HG02884 (cell line): ENCODE results near the gene SIL1.
"Not testable (repeated sequence)": the region's sequence is repeated elsewhere in the genome, so short reads cannot be mapped to it uniquely, and the experiment has no call there.

Source experiments
- ATAC-seq: cut with Tn5 transposase; IDR thresholded peaks from one replicate; pipeline ENCODE4 v1.9.1; 2021; ENCODE audit warnings: mild to moderate bottlenecking, moderate library complexity; ENCODE audit not compliant: unreplicated experiment

Gene SIL1

DNA sequence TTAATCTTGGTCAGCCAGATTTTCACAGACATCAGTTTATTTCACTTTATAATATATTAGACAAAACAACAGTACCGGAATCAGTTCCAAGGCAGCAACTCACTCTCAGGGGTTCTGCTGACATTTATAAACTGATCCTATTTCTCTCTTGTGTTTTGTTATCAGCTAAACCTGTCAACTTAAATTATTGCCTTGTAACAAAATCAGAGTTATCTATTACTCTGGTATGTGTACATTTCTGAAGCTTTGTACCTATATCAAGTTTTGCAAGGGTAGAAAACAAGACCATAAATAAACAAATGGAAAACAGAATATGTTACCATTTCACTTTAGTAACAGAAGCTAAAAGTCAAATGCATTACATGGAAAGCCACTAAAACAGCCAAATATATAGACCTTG is 122.1 kb downstream of the SIL1 start:
- ATAC-seq, result no peak

DNA sequence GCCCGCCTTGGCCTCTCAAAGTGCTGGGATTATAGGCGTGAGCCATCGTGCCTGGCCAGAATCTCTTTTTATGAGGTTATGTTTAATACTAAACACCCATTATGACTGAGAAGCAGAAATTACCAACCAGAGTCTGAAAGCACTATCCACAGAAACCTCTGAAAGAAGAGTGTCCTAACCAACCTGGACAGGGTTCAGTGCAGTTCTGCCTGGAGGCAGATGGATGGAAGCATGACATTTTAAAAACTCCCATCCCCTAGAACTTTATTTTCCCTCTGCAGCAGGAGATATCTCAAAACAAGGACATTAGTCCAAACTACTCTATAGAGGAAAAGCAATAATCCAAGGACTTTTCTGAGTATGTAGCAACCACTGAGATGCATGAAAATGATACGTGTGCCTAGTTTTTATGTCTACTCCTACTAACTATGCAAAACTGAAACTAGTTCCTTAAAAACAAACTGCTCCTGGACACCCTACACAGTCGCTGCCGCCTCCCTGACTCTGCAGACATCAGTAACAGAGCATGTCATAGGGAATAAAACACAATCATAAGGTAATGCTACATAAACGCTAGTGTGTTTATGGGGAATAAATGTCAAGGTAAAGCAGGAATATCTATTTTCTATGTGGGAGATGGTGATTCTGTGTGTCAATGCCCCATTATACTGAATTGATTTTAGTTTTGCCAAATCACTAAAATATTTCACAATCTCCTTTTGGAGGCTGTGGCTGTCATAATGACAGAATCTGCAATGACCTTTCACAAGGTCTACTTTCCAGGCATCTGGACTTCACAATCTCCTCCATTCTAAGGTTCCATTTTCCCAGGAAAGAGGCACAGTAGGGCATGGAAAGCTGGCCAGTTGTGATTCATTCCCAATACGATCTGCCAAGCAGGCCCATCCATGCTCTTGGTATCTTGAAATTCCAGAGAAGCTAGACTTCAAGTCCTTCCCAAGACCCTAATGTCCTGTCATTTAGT is 122.8 kb downstream of the SIL1 start:
- no peak for ATAC-seq

DNA sequence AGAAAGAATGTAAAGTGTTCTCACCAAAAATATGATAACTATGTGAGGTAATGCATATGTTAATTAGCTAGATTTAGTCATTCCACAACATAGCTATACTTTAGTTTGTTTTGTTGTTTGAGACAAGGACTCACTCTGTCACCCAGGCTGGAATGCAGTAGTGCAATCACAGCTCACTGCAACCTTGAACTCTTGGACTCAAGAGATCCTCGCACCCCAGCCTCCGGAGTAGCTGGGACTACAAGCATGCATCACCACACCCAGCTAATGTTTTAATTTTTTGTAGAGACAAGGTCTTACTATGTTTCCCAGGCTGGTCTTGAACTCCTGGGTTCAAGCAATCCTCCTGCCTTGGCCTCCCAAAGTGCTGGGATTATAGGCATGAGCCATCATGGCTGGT is 124.2 kb downstream of the SIL1 start:
- ATAC-seq, result not testable (repeated sequence)

DNA sequence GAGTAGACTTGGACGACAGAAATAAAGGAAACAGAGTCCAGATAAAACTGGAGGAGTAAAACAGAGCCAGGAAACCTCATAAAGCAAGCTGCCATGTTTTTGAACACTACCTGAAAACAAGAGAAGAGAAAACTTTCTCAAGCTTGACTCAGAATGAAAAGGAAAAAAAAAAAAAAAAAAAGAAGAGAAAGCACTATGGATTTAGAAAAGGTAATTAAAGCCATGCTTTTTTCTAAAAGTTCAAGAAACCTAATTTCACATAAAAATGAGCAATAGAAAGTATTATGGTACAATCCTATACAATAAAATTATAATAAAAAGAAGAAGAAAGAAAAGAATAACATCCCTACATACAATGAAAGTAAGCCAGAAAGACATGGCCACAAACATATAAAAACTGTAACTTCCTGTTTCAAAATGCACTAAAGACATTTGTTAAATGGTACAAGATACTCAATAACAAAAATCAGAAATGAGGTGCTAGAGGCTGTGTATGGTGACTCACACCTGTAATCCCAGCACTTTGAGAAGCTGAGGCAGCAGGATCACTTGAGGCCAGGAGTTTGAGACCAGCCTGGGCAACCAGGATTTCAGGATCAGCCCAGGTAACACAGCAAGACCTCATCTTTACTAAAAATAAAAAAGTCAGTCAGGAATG is 129.5 kb downstream of the SIL1 start:
- ATAC-seq, result no peak

DNA sequence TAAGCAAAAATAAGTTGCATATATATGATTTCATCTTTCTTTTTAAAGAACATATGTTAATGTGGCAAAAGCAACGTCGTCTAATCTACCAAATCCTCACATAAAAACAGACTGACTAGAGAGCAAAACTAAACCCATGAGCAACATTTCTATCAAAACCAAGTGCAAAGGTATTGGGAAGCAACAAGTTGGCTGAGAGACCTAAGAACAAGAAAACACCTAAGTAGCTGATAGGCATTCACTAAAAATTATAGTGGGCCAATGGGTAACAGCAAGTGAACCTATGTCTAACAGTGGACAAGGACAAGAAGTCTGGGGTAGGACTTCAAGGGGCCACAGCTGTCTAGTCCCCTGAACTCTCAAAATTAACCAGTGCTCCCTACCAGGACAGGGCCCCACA is 130.1 kb downstream of the SIL1 start:
- ATAC-seq, result no peak

DNA sequence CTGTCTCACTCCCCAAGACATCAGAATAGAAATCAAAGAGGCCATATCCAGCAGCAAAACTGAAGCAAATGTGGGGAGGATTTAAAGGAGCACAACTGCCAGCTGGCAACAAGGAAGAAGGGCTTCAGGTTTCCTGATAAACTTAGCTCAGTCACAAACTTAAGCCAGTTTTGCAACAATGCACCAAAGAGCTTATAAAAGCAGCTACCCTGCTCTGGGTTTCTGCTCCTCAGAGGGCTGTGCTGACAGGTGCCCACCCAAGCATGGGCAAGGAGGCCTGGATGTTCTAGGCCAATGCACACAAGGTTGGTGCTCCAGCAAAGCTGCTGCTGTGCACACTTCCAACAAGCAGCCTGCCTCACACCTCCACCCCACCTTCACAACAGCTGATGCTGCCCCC is 132.9 kb downstream of the SIL1 start:
- no peak for ATAC-seq

DNA sequence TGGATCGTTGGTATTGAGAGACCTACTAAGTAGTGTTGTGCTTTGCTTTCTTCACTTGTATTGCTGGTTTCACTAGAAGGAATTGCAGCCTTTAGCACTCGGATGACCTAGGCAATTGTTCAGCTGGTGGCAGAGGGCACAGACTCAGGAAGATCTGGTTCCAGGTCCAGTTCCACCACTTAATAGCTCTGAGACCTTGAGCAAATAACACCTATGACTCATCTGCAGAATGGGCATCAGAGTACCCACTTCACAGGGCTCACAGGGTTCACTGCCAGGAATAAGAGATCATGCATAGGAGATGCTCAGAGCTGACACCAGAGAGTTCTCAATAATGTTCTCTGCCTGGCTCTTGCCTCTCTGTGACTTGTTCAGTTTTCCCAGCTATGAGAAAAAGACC is 133.6 kb downstream of the SIL1 start:
- ATAC-seq, result no peak

DNA sequence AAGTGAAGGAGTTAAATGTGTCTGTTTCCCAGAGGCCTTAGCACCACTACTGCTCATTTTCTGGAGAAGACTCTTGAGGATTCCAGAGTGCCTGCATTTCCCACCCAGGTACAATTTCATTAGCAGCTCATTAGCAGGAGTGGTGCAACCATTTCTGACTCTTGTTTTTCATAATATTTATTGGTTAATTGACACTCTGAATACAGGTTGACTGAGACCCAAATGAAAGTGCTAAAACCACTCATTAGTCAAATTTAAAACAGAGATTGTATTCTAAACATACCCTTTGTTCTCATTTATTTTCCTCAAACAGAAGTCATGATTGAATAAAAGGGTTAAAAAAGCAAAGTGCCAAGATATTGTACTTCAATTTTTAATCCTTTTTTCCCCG is 134.5 kb downstream of the SIL1 start:
- ATAC-seq, result no peak

DNA sequence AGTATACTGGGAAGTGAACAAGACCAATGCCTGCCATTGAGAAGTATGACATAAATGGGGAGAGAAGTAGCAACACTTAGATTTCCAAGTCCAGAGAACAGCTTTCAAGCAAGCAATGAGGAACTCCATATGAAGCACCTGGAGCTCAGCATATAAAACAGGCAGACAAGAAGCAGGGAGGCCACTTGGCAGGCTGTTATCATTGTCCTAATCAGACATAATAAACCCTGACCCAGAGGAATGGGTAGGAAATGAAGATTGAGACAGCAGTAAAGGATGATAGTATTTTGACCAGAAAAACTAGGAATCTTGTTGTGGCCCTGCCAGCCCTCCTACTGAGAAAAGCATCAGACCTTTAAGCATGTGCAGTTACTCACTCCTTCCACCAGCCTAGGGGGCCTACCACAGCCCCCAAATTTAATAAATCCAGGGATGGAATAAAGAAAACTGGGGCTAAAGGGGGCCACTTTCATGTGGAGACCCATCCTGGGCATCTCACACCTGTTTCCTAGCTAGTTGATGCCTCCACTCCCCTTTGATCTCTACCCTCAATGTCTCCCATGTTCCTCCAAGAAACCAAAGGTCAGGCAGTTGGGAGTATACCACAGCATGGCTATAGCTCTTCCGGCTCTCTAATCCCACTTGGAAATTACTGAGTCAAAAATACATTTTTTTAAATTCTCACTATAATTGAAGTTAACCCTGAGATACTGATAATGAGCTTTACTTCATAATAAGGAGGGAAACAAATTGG is 135.1 kb downstream of the SIL1 start:
- ATAC-seq, result no peak

DNA sequence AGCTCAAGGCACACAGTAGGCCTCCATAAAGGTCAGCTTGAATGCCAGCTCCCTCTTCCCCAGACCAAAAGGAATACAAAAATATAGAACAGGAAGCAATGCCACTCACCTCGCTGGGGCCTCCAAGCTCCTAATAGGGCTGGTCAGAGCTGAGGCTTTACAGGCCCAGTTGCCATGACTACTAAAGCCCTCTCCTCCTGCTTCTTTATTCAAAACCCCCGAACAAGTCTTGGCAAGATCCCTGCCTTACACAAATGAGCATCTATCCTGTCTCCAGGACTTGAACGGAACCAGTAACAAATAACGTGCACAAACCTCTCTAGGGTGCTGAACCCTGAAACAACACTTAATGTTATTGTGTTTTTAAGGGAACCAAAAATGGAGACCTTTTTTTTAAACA is 136.3 kb downstream of the SIL1 start:
- ATAC-seq, result no peak

DNA sequence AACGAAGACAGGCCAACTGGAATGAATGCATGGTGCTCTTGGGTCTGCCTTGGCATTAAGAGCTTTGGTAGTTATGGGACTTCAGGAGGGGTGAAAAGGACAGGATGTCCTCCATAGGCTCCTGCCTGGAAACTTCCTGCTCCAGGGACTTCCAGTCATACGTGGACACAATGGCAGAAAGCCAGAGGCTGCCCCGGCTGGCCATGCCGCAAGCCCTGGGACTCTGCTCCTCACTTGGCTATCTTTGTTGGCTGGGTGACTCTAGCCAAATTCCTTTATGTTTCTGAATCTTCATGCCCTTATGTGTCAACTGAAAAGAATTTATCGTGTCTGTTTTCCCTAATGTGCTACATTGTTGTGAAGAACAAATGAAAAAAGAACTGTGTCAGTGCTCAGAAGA is 136.9 kb downstream of the SIL1 start:
- ATAC-seq, result no peak

DNA sequence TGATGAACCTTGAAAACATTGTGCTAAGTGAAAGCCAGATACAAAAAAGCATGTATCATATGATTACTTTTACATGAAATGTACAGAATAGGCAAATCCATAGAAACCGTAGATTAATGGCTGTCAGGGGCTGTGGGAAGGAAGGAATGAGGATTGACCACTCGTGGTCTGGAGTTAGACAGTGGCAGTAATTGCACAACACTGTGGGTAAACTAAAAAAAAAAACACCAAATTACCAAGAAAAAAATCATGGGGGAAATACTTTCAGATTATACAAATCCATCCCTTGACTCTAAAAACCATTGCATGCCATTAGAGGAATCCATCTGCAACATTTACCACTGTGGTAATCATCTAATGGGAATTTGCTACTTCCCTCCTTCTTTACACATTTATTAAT is 140.0 kb downstream of the SIL1 start:
- ATAC-seq, result no peak

DNA sequence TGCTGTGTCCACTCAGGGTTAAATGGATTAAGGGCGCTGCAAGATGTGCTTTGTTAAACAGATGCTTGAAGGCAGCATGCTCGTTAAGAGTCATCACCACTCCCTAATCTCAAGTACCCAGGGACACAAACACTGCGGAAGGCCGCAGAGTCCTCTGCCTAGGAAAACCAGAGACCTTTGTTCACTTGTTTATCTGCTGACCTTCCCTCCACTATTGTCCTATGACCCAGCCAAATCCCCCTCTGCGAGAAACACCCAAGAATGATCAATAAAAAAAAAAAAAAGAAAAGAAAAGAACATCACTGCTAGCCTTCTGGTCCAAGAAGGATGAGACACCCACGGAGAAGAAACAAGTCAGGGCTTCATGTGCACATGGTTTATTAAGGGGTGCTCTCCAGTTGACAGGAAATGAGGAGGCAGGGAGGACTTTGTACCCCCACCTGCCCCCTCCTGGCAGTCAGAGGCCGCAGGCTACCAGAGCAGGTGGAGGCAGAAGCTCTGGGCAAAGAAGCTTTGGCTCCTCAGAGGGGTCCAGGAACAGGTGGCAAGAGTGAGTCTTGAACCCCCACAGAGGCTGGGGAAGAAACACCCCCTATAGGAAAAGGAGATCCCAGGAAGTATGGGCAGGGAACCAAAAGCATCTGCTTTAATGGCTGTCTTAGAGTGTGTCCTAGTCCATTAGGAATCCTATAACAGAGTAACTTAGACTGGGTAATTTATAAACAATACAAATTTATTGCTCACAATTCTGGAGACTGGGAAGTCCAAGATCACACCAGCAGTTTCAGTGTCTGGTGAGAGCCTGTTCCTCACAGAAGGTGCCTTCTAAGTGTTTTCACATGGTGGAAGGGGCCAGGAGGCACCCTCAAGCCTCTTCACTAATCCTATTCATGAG is 140.9 kb downstream of the SIL1 start:
- ATAC-seq, result not testable (repeated sequence)

DNA sequence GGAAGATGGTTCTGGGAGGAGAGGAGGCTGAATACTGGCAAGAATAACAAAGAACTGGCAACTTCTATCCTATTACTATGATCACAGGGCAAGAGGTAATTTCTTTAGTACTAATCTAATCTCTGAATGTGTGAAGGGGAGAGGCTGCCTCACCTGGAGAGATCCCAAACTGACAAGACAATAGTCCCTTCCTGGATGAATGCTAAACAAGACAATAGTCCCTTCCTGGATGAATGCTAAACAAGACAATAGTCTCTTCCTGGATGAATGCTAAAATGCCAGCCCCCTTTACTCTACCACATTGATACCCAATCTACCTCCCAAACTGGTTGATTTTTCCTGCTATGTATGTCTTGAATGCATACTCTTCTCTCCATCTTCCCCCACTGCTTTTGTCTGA is 145.2 kb downstream of the SIL1 start:
- ATAC-seq, result no peak

DNA sequence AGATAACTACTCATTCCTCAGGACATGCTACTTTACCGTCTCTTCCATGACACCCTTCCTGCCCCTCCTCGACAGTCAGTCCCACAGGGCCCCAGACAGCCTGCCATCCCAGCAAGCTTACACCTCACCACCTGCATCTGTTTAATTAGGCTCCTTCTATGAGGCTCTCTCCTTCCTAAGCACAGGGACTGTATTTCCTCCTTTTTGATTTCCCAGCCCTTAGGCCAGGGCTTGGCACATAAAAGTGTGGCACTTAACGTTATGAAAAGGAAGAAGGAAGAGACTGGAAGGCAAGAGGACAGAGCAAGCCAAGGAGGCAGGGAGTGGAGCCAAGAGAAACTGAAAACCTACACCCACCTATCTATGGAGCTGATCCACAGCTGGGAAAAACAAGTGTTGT is 146.8 kb downstream of the SIL1 start:
- no peak for ATAC-seq

DNA sequence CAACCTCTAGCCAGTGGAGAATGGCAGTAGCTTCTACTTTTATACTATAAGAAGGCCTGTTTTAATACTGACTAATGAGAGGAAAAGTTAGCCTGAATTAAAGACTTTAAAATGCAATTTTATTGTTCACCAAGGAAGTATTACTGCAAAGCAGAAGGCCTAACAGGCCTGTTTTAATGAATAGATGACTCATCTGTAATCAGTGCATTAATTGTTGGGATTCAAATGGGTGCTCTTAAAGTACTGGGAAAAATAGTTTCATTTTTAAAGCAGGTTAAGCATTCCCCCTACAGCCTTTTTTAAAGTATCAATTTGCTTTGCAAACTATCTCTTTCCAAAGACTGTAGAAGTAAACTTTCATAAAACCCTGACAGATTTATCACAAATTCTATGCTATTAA is 147.7 kb downstream of the SIL1 start:
- no peak for ATAC-seq

DNA sequence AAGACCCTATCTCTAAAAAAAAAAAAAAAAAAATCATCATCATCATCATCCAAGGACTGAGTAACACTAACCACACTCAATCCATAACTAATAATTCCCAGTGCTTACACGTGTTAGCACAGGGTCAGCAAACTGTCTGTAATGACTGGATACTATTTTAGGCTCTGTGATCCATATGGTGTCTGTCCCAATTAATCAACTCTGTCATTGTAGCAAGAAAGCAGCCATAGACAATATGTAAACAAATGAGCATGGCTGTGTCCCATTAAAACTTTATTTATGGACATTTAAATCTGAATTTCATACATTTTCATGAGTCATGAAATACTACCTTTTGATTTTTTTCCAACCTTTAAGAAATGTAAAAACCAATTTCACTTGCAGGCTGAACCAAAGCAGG is 148.4 kb downstream of the SIL1 start:
- ATAC-seq, result no peak

DNA sequence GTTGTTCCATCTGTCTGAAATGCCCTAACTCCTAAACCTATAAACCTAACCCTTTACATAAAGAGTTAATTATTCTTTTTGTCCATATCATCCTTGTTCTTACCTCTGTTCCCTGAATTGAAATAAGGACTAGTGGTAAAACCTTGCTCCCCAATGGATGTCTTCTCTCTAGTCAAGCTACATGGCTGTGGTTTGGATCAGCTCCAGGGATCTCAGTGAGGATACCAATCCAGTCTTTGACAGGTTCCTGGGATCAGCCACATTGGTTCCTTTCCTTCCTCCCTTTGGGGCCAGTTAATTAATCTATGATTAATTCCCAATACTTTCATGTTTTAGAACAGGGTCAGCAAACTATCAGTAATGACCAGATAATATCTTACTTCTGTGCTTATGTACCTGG is 151.6 kb downstream of the SIL1 start:
- ATAC-seq, result no peak

DNA sequence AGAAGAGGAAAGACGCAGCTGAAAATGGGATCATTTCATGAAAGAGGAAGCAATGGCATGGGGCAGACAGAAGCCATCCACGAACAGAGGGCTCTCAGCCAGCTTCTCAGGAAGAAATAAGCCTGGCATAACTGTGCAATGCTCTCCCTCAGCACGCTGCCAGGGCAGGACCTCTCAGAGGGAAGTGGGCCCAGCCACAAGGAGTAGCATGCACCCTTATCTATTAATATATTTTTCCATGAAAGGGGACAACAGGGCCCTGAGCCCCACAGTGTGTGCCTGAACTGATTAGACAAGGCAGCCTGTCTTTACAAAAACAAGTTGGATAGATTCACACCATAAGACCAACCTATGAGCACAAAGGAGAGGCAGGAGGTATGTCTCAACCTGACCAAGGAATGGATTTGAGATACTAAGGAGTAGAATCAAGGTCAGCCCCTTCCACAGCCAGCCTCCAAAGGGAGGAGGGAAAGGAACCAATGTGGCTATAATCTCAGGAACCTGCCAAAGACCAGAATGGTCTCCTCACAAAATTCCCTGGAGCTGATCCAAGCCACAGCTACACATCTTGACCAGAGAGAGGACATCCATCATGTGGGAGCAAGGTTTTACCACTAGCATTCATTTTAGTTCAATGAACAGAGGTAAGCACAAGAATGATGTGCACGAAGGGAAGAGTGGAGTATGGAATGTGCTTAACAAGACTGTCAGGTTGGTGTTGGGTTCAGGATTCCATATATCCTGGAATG is 154.8 kb downstream of the SIL1 start:
- ATAC-seq, result no peak

DNA sequence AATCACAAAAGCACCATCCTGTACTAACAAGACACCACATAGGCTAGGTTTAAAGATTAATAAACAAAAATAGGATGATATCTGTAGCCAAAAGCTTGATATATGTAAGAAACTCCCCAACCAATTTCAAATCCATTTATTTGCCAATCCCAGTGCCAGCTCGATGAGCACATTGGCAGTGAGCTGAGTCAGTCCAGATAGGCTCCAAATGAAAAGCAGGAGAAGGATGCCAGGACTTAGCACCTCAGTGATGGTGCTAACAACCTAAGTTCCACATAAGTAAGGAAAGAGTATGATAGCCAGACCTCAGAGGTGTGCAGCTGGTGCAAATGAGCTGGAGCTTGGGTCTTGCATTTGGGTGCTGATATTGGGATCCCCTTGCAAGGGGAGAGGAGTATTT is 158.1 kb downstream of the SIL1 start:
- no peak for ATAC-seq
